ENCODE results near the gene USP6. TPM values are rescaled to one million over a fixed set of nuclear protein-coding genes. Genes with fewer than 3 reads are reported as not detected.

The USP6 gene
- total RNA-seq, 1 donor from 2014 or later: 4.7 TPM

DNA sequence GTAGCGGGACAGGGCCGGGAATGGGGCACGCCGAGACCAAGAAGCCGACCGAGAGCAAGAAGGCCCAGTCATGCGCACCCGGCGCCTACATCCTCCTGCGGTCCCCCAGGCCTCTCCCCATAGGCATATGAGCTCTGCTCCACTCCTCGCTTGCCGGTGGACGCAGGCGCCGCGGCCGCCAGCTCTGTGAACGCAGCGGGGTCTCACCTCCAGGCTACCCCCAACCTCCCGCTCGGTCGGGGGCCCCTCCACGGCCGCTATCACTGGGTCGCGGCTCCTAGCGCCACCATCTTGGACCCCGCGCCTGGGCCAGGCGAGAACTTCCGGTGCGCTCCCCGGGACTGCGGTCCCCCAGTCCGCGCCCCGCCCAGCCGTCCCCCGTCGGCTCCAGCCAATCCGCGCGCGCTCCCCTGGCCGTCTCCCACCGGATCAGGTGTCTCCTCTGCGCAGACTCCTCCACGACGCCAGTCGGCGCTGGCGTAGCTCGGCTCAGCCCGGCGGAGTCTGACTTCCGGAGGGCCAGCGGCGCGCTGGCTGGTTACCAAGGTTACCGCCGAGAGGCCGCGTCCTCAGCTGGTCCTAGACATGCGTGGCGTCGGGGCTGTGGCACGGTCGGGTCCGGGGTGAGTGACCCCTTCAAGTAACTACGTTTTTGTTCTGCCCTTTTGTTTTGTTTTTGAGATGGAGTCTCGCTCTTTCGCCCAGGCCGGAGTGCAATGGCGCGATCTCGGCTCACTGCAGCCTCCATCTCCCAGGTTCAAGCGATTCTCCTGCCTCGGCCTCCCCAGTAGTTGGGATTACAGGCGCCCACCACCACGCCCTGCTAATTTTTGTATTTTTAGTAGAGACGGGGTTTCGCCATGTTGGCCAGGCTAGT is 75.9 kb downstream of the USP6 start, which contains the start of gene ZNF594:
Gene ZNF594 (minus strand): TSS at position 328 of the 877 bp plus-strand sequence. CDS start 7,612 bp downstream, outside the sequence.
- H3K36me3 Mint-ChIP-seq (ENCODE audit: unreplicated experiment): peaks cover 36% of the 10 kb centered on the region
- peak within 1 kb of the TSS; percentile 83 for H3K27ac Mint-ChIP-seq (ENCODE audit: unreplicated experiment)
- DNase-seq: peak; percentile 99
- peak within 1 kb of the TSS; percentile 96 for H3K4me3 Mint-ChIP-seq (ENCODE audit: unreplicated experiment)
- H3K9me3 Mint-ChIP-seq (ENCODE audit: unreplicated experiment): peaks cover 22% of the 10 kb centered on the region
- peaks cover 8% of the 10 kb centered on the region for H3K4me1 Mint-ChIP-seq (ENCODE audit: low read depth, unreplicated experiment)
- peaks cover 4% of the 10 kb centered on the region for H3K27me3 Mint-ChIP-seq (ENCODE audit: unreplicated experiment)
- TF ChIP-seq, protein P1, sequence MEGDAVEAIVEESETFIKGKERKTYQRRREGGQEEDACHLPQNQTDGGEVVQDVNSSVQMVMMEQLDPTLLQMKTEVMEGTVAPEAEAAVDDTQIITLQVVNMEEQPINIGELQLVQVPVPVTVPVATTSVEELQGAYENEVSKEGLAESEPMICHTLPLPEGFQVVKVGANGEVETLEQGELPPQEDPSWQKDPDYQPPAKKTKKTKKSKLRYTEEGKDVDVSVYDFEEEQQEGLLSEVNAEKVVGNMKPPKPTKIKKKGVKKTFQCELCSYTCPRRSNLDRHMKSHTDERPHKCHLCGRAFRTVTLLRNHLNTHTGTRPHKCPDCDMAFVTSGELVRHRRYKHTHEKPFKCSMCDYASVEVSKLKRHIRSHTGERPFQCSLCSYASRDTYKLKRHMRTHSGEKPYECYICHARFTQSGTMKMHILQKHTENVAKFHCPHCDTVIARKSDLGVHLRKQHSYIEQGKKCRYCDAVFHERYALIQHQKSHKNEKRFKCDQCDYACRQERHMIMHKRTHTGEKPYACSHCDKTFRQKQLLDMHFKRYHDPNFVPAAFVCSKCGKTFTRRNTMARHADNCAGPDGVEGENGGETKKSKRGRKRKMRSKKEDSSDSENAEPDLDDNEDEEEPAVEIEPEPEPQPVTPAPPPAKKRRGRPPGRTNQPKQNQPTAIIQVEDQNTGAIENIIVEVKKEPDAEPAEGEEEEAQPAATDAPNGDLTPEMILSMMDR (IDR thresholded peaks at IDR 0.05; ENCODE audit: partially characterized antibody, unreplicated experiment): peak; percentile 59

- peaks cover 20% of the 10 kb centered on the region for H3K36me3 Mint-ChIP-seq (ENCODE audit: unreplicated experiment)
- TF ChIP-seq, protein P1 (IDR thresholded peaks at IDR 0.05; ENCODE audit: partially characterized antibody, unreplicated experiment): no peak
- no peak overlapping the region for H3K27ac Mint-ChIP-seq (ENCODE audit: unreplicated experiment)
- DNase-seq: no peak
- H3K4me1 Mint-ChIP-seq (ENCODE audit: low read depth, unreplicated experiment): peaks cover 8% of the 10 kb centered on the region
- peaks cover 3% of the 10 kb centered on the region for H3K27me3 Mint-ChIP-seq (ENCODE audit: unreplicated experiment)
- H3K4me3 Mint-ChIP-seq (ENCODE audit: unreplicated experiment): no peak overlapping the region
- H3K9me3 Mint-ChIP-seq (ENCODE audit: unreplicated experiment): peaks cover 13% of the 10 kb centered on the region
Observed at GRCh38 chr17:5194346-5194745, 78.5 kb downstream of the USP6 start.

- Mint-ChIP-seq H3K9me3 (ENCODE audit: unreplicated experiment) (peaks cover 1% of the 10 kb centered on the region), H3K27ac (ENCODE audit: unreplicated experiment) (no peak overlapping the region), H3K36me3 (ENCODE audit: unreplicated experiment) (no peaks in the 10 kb centered on the region), H3K4me3 (ENCODE audit: unreplicated experiment) (no peak overlapping the region), H3K27me3 (ENCODE audit: unreplicated experiment) (no peaks in the 10 kb centered on the region), H3K4me1 (ENCODE audit: low read depth, unreplicated experiment) (no peaks in the 10 kb centered on the region)
- TF ChIP-seq, protein P1 (IDR thresholded peaks at IDR 0.05; ENCODE audit: partially characterized antibody, unreplicated experiment): no peak
- no peak for DNase-seq
Observed at GRCh38 chr17:5198472-5198871, 82.6 kb downstream of the USP6 start.

DNA sequence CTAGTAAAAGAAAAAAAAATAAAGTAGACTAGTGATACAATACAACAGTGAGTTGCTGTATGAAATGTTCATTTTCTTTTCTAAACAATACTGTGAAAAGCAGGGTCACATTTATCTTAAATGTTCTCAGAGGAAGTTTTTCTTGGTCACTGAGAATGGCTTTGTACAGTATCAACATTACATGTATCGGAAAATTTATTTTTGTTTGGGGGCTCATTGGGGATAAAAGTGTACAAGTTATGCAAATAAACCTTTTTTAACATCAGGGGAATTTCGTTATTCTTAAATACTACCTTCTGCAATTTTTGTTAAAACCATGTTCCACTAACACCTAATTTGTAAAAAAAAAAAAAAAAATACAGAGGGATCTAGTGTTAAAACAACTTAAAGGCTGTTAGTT is 84.5 kb downstream of the USP6 start:
- Mint-ChIP-seq H3K27ac (ENCODE audit: unreplicated experiment) (no peak overlapping the region), H3K36me3 (ENCODE audit: unreplicated experiment) (no peaks in the 10 kb centered on the region), H3K4me3 (ENCODE audit: unreplicated experiment) (no peak overlapping the region), H3K27me3 (ENCODE audit: unreplicated experiment) (no peaks in the 10 kb centered on the region), H3K9me3 (ENCODE audit: unreplicated experiment) (peaks cover 1% of the 10 kb centered on the region), H3K4me1 (ENCODE audit: low read depth, unreplicated experiment) (no peaks in the 10 kb centered on the region)
- TF ChIP-seq, protein P1 (IDR thresholded peaks at IDR 0.05; ENCODE audit: partially characterized antibody, unreplicated experiment): no peak
- no peak for DNase-seq

DNA sequence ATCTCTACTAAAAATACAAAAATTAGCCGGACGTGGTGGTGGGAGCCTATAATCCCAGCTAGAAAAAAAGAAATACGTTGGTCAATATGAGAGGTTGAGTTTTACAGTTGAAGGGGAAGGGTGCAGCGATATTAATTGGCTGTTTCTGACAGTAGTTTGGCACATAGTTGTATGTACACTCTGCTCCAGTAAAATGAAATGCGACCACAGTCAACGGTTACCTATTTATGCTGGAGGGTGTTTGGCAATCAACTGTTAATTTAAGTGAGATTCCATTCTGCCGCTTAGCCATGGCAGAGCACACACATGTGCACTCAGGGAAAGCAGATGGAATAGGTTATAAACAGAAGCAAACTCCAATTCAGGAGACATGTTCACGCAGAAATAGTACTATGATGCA is 85.2 kb downstream of the USP6 start:
- Mint-ChIP-seq H3K9me3 (ENCODE audit: unreplicated experiment) (peaks cover 1% of the 10 kb centered on the region), H3K27ac (ENCODE audit: unreplicated experiment) (no peak overlapping the region), H3K27me3 (ENCODE audit: unreplicated experiment) (no peaks in the 10 kb centered on the region), H3K36me3 (ENCODE audit: unreplicated experiment) (no peaks in the 10 kb centered on the region), H3K4me1 (ENCODE audit: low read depth, unreplicated experiment) (no peaks in the 10 kb centered on the region), H3K4me3 (ENCODE audit: unreplicated experiment) (no peak overlapping the region)
- TF ChIP-seq, protein P1 (IDR thresholded peaks at IDR 0.05; ENCODE audit: partially characterized antibody, unreplicated experiment): no peak
- DNase-seq: no peak

All from glutamatergic neuron (in vitro differentiated cells).